HUDEP-2 (cell line): Measurements from ENCODE around the gene SLA2.
"Not testable (repeated sequence)": the region's sequence is repeated elsewhere in the genome, so short reads cannot be mapped to it uniquely, and the experiment has no call there.

ENCODE experiments used
- DNase-seq, 76 experiments: peaks; one replicate each; lab custom pipeline; 2025; ENCODE audit not compliant: unreplicated experiment in 76 of 76; lab: John Stamatoyannopoulos, UW

Gene SLA2

DNA sequence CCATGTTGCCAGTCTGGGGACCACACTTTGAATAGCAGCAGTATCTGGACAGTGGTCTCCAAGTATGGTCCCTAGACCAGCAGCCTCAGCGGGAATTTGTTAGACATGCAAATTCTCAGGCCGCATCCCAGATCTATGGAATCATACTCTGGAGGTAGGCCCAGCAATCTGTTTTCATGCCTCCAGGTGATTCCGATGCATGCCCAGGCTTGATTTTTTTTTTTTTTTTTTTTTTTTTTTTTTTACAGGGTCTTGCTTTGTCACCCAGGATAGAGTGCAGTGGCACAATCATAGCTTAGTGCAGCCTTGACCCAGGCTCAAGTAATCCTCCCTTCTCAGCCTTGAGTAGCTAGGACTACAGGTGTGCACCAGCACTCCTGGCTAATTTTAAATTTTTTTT, 682 bp upstream of the SLA2 start:
- no peak for DNase-seq

DNA sequence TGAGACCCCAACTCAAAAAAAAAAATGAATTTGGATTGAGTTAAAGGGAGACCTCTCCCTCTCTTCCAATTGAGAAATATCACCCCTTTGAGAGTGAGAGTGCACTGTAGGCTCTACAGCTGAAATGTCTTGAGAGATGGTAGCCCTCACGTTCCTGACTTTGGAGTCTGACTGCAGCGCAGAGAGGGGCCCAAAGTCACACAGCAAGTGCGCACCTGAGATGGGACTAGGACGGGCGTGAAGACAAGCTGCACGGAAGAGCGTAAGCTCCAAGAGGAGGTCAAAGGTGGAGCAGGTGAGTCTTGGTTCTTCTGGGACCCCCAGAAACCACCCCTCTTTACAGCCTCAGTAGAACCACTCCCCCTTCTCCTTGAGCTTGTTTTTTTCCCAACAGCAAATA, 643 bp downstream of the SLA2 start:
- DNase-seq: no peak

DNA sequence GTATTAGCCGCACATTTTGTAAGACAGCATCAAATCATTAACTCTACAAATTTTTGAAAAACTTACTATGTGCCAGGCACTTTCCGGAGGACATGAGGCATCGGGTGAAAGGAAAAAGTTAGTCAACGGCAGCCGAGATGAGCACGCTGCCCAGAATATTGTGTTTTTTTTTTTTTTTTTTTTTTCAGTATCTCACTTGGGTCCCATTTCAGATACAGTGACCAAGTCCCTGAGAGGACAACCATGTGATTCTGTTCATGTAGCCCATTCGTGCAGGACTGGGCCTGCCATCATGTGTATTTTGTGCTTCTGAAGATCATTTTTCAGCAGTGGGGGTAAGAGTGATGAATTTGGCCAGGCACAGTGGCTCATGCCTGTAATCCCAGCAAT, 1.3 kb downstream of the SLA2 start:
- no peak for DNase-seq

DNA sequence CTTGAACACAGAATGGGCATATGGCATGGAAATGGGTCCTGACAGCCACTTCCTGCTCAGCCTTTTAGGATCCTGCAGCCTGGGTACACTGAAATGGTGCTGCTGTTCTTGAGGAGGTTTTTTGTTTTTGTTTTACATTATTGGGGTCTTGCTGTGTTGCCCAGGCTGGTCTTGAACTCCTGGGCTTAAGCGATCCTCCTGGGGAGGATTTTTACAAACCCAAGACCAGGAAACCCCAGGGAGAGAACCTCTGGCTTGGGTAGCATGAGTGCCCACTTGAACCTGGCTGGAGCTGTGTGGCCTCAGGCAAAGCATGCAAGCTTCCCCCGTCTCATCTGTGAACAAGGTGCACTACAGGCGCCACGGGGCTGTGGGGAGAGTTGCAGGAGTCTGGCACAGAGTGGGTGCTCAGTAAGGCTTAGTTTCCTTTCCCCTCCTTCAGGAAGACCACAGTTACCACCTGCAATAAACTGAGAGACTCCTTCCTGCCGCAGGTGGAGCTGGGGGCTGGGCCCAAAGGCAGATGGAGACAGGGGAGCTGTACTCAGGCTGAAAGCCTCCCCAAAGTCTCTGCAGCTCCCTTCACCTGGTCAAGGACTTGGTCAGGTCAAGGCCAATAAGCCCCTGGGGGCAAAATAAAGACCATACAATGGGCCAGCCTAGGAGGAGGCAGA, 1.8 kb downstream of the SLA2 start:
- no peak for DNase-seq

DNA sequence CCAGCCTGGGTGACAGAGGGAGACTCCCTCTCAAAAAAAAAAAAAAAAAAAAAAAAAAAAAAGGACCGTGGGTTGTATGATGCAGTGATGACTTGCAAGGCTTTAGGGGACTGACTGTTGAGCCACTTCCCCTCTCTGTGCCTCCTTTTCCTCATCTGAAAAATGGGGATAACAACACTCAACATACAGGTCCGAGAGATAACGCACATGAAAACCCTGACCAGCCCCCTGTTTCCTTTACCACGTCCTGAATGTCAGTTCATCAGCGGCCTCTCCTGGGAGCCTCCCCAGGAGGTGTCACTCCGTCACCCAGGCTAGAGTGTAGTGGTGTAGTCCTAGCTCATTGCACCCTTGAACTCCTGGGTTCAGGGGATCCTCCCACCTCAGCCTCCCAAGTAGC, 3.9 kb downstream of the SLA2 start:
- DNase-seq: no peak

DNA sequence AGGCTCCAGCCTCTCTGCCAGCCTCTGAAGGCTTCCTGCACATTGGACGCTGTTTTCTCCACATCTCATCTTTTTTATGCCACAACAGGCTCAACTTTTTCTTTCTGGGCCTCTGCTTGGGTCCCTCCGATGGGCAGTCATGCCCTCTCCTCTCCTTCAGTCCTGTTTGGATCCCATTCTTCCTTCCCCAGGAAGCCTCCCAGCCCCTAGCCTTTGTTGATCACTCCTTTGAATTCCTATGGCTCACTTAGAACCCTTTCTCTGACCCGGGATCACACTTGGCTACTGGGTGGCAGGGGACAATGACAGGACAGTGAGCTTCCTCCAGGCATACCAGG, 4.5 kb downstream of the SLA2 start:
- no peak for DNase-seq

DNA sequence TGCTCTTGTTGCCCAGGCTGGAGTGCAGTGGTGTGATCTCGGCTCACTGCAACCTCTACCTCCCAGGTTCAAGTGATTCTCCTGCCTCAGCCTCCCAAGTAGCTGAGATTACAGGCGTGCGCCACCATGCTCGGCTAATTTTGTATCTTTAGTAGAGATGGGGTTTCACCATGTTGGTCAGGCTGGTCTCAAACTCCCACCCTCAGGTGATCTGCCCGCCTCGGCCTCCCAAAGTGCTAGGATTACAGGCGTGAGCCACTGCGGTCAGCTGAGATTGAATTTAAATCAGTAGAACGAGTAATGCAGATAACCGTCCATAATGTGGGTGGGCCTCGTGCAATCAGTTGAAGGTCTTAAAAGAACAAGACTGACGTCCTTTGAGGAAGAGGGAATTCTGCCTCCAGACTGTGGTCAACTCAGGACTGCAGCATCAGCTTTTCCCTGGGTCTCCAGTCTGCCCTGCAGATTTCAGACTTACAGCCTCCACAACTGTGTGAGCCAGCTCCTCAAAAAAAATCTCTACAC, 7.1 kb downstream of the SLA2 start:
- DNase-seq: not testable (repeated sequence)

DNA sequence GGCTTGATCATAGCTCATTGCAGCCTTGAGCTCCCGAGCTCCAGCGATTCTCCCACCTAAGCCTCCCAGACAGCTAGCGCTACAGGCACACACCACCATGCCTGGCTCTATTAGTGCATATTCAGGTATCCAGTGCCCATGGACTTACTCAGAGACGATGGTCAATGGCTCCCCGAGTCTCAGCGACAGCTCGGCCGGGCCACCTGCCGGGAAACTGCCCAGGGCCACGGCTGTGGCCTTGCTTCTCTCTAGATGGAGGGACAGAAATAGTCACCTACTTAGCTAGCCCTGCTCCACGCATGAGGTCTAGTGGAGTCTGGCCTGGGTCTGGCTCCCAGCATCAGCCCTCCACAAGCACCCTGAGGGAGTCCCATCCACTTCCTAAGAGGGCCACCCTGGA, 11.7 kb downstream of the SLA2 start:
- no peak for DNase-seq

DNA sequence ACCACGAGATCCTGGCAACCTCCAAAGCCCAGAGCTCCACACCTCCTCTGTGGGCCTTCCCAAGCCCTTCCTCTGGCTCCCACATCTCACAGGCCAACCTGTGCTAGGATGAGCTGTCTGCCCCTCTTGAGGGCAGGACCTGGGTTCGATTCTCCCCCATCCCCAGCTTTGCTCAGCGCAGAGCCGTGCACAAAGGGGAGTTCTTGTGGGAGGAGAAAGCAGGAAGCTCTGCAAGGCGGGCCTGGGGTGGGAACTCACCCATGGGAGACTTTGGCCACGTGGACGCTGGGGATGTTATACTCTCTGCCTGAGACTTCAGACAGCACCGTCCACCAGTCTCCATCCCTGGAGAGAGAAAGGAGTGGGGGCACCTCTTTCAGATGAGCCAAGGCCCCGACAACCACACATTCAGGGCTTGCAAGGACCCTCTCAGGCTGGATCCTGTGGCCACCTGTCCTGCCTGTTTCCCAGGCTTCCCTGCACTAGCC, 12.7 kb downstream of the SLA2 start:
- DNase-seq: no peak

DNA sequence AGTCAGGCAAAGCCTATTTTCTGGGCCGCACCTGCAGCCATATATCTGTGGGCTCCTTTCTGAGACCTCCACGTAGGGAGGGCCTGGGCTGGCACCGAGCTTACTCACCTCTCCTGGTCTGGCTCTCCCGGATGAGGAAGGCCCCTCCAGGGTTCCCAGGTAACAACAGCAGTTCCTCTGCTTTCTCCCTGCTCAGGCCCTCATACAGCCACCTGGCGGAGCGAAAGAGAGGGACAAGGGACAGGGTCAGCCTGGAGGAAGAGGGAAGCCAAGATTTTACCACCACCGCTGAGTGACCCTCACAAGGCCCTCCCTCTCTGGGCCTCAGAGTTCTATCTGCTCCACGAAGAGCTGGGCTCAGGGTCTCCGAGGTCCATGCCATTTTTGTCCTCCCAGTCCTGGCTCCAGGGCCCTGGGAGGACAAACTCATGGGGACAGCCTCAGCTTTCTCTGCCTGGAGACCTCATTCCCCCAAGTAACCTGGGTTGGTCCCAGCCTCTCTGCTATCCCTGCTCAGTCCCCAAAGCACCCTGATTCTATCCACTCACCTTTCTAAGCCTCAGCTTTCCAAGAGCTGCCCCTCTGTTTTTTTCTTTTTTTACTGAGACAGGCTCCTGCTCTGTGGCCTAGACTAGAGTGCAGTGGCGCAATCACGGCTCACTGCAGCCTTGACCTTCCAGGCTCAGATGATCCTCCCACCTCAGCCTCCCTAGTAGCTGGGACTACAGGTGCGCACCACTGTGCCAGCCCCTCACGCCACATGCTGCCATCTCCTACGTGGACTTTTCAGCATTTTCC, 13.3 kb downstream of the SLA2 start:
- no peak for DNase-seq

DNA sequence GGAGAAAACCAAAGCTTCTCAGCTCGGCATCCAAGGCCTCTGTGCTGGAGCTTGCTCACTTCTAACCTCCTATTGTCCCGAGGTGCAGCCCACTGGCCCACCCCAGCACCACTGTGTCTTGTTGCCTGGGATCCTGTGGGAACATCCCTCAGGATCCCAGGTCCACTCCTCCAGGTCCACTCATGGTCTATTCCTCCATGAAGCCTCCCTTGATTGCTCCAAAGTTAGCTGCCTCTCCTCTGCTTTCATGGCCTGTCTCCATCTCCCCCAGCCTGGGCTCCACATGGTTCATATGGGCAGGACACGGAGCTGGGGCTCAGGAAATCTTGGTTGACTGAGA, 13.9 kb downstream of the SLA2 start:
- DNase-seq: no peak

DNA sequence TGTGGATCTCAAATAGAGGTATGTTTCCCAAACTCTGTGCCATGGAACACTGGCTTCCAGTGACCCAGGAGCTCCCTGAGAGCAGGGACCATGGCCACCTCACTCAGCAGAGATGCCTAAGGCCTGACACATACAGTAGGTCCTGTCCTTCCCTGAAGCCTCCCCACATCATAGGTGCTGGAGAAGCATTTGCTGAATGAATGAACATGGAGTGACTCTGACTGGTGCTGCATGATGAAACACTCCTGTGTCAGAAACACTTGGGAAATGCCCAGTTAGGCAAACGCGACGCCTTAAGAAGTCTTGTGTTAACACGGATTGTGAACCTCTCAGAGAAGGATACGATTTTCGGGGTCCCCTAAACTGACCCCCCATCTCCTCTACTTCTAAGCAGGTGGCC, 14.3 kb downstream of the SLA2 start:
- DNase-seq: no peak

DNA sequence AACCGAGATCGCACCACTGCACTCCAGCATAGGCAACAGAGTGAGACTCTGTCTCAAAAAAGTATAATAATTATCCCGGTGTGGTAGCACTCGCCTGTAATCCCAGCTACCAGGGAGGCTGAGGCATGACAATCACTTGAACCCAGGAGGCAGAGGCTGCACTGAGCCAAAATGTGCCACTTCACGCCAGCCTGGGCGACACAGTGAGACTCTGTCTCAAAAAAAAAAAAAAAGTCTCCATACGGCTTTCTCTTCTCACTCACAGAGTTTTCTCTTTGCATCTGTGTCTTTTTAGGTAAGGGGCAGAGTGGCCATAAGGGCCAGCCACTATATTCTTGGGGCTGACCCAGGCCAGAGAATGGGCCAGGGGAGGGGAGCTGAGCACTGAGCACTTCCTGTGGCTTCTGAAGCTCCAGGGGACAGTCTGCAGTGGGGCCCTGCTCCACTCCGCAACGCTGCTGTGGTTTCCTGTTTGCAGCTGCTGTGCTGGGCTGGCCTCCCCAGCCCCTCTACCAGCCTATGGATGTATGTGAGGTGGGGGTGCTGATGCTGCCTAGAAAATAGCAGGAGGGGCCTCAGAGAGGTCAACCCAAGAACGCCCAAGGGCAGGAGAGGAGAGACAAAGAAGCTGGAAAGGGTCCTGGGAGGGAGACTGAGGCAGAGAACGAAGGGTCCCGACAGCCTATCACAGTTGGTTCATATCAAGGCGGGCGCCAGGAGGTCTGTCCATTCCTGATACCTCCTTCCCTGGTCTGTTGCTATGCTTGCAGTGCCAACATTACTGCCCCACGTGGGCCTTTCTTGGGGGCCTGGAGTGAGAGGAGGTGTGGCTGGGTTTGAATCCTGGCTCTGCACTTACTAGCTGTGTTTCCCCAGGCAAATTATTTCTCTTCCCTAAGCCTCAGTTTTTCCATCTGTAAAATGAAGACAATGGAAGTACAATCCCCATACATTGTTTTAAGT, 16.0 kb downstream of the SLA2 start:
- no peak for DNase-seq

DNA sequence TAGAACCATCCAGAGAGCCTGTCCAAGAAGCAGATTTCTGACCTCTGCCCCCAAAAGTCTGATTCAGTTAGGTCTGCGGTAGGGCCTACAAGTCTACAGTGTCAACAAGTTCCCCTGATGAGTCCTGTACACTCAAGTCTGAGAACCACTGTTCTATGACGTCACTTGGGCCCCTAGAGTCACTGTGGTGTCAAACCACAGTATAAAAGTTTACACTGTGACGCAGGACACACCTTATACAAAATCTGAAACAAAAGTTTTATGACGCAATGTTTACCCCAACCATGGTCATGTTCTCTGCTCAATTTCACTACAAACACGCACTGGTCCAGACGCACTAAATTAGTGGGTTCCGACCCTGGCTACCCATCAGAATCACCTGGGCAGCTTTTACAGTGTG, 17.9 kb downstream of the SLA2 start:
- no peak for DNase-seq

DNA sequence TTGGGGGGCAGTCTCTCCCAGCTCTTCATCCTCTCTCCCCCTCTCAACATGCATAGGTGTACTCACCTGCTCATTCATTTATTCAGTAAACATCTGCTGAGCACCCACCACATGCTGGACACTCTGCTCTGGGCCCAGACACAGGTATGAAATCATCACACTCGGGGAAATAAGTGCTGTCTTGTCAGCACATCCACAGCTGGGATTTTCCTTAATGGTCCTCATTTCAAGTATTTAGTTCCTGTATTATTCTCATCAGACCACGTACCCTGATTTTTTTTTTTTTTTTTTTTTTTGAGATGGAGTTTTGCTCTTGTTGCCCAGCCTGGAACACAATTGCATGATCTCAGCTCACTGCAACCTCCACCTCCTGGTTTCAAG, 21.1 kb downstream of the SLA2 start:
- no peak for DNase-seq

DNA sequence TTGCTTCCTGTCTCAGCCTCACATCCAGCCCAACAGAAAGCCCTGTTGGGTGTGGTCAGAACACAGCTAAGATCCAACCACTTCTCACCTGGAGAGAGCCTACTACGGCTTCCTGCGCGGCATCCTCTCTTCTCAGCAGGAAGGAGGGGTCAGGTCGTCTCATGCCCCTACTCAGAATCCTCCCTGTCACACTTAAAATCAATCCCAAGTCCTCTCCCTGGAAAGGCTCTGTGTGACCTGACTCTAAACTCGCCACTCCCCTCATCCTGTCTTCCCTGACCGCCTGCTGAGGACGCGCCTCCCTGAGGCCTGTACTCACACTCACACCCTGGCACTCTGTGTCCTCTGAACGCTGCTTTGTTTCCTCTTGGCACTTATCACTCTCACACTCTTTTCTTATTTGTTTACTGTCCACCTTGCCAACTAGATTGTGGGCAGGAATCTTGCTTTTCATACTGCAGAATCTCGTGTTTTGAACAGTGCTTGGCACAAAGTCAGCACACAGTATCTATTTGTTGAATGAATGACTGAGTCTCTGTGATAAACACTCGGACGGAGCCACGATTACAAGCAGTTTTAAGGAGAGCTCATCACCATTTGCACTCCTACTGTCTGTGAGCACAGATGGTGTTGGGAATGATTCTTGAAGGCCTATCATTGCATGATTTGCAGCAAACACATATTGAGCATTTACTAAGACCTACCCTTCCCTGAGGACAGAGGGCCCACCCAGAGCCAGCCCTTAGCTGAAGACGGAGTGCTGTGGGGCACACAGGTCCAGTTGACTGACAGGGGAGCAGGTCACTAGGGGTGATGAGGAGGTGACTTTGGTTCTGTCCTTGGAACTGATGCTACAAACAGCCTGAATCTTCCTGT, 21.7 kb downstream of the SLA2 start:
- DNase-seq: peak in 70 of 76 experiments; percentile 7 to 84 (median 44)

DNA sequence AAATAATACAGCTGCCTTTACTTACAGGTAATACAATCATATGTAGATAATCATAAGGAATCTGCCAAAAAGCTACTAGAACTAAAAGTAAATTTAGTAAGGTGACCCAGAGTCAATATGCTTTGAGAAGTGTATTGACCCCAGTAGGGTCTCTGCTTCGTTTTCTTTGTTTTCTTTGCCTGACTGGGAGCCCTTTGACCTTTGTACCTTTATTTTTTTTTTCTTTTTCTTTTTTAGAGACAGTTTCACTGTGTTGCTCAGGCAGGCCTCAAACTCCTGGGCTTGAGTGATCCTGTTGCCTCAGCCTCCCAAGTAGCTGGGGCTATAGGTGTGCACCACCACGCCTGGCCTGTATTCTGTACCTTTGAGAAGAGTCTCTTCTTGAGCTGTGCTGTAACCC, 22.6 kb downstream of the SLA2 start:
- no peak for DNase-seq

DNA sequence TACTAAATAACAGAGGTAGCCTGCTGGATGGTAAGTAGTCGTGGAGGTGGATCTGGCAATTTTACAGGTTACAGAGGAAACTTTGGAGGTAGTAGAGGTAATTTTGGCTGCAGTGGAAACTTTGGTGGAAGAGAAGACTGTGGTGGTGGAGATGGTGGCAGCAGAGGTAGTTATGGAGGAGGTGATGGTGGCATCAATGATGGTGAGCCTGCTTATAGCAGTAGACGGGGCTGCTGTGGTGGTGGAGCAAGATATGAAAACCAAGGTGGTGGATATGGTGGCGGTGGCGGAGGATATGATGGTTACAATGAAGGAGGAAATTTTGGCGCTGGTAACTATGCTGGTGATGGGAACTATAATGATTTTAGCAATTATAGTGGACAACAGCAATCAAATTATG, 25.1 kb downstream of the SLA2 start:
- DNase-seq: no peak

DNA sequence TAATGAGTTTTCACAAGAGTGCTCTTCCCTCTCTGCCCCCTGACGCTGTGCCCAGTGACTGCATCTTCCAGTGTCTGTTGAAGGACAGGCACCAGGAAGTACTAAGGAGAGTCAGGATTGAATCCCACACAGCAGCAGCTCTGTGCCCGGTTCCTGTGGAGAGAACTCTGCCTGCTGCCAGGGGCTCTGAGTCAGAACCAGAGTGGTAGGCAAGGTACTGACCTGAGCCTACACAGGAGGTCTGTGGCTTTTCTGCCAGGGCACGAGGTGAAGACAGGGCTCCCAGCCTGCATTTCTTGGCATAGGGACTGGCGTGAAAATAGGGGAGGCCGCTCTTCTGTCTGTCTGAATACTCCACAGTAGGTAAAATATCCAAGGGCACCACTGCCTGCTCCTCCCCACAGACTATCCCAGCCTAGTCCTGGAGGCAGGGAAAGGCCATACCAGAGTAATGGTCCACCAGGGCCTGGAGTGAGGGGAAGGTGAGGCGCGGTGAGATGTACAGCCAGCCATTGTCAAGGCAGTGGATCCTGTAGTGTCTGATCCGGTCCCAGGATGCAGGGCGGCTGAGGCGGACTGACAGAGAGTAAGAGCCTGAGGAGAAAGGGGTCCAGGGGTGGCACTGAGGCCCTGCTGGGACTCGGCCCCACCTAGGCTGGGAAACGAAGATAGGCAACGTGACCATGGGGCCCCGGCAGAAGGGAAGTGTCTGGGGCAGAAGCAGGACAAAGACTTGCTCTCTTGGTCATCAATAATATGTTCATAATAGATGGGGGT, 31.0 kb downstream of the SLA2 start:
- DNase-seq: no peak

DNA sequence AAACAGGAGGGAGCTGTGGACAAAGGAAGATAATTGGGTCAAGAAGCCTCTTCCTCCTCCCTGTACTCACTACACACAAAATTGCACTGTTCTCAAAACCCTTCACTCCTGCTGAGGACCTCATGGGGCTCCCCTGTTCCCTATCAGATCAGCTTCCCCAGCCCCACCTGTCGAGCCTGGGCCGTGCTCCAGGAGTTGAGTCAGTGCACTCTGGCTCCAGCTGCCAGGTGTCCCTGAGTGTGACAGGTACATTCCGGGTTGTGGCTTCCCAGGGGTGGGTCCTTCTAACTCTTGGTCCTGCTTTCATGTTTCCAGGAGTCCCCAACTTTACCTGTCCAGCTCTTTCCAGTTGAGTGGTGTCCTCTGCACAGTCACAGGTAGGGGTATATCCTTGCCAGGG, 32.0 kb downstream of the SLA2 start:
- DNase-seq: no peak
